Cerebellar cortex (tissue), 1 donor: Measurements from ENCODE around the gene NARF.

Experiments used
- DNase-seq: peaks from one replicate; pipeline ENCODE4 v3.0.0-alpha.2; 2015; ENCODE audit warnings: low spot score

The NARF gene

DNA sequence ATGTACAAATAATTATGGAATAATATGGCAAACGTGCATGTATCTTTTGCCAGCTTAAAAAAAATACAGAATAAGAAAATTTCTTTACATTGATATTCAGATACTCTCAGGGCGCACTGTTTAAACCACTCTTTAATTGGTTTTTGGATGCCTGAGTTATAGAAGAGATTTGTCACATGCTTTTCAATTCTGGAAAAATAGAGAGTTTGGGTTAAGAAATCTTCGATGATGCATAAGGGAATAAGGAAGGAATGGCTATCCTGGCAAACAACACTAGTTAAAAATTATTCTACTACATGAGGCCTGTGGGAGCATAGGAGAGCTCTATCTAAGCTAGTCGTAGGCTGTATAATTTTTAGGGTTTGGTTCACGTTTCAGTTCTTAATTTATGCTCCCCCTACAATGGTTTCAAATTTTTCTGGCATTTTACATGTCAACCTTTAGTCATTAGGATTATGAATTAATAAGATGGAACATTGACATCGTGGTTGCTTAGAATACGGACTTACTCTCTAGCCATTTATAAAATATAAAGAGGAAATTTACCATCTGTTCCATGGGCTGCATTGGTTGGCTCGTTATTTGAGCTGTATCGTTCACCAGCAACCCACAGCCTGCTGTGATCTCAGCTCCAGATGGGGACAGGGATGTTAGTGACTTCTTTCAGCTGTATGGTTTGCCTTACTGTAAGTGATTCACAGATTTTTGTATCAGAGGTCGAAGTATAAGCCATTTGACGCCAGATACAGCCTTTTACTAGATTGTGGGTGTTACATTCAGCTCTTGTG lies 15.9 kb downstream of the NARF start:
- DNase-seq = no peak

DNA sequence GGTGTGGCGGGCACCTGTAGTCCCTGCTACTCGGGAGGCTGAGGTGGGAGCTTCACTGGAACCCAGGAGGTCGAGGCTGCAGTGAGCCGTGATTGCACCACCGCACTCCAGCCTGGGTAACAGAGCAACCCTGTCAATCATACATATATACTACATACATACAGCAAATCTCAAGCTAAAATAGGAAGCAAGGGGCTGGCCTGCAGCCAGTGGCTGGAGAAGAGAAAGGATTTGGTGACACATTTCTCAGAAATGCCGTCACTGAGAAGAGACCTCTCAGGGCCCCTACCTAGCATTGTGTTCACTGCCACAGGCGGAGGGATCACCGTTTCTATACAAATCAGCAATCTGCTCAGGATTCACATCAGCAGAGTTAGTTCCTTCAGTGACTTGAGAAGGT lies 16.9 kb downstream of the NARF start:
- no peak for DNase-seq

DNA sequence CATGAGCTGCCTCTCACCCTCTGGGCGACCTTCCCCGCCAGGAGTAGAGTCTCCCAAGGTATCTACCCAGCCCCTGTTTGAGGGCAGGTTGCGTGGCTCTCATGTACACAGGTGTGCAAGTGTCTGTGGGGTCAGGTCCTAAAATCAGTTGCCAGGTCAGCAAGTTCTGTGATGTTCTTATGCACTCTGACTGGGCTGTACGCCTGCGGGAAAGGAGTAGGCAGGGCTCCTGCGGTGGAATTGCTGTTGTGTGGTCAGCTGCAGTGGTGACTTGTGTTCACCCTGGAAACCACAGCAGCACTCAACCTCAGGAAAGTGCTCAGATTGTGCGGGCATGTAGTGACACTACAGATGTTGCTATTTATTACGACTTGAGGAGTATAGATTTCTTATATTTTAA lies 19.4 kb downstream of the NARF start:
- DNase-seq = no peak

DNA sequence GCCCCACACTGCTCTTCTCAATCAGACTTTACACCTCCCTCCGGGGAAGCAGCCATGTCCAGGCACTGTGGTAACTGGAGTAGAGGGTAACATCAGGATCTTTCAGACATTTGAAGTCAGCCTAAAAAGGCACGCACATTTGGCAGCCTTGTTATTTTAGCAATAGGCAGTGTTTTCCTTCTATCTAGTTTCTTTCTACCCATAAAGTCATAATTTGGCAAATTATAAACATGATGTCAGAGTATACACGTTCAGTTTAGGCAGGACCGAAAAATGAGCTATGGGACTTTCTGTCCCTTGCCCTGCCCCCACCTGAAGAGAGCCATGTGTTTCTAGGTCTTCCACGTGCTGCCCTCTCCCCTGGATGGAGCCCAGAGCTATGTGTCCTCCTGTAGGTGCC lies 21.1 kb downstream of the NARF start:
- DNase-seq = no peak

DNA sequence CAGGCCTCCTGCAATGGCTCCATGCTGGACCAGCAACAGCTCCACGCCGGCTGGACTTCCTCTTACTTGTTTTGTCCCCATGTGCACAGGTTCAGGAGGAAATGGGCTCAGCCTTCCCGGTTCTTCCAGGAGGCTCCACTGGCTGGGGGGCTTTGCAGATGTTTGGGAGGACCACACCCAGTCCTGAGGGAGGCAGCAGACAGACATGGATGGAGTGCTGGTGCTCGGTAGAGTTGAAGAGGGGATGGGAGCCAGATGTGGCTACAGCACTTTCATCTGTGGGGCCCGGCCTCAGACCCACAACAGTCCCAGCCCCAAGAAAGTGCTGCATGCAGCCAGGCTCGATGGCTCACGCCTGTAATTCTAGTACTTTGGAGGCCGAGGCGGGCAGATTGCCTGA lies 21.8 kb downstream of the NARF start:
- no peak for DNase-seq

DNA sequence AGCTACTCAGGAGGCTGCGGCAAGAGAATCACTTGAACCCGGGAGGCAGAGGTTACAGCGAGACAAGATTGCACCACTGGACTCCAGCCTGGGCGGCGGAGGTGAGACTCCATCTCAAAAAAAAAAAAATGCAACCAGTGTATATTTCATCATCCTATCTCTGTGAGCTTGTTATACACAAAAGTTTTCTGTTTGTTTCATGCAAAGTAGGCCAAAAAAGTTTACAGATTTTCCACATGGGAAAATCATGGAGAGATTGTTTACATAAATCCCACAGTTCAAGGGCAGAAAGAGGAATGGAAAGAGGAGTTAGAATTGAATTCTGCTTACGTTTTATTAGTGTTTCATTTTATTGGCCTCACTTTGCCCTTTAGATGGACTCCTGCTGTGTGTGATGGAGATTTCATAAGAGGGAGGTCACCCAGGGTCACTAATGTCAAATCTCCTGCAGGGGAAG lies 24.7 kb downstream of the NARF start:
- no peak for DNase-seq

DNA sequence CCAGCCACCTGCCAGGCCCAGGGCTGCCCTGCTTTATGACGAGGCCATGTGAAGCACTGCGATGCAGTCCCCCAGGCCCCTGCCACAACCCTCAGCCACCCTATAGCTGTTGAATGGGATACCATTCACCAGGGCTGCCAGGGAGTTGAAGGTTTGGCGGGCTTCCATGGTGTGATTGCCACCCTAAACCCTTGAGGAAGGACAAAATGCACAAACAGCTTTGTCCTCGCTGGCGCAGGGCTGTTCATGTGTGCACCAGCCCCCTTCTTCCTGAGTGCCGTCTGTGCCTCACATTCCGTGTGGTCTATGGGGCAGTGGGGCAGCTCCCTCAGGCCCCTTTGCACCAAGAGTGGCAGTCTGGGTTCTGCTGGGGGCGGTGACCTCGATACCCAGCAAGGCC lies 25.3 kb downstream of the NARF start:
- DNase-seq = no peak

DNA sequence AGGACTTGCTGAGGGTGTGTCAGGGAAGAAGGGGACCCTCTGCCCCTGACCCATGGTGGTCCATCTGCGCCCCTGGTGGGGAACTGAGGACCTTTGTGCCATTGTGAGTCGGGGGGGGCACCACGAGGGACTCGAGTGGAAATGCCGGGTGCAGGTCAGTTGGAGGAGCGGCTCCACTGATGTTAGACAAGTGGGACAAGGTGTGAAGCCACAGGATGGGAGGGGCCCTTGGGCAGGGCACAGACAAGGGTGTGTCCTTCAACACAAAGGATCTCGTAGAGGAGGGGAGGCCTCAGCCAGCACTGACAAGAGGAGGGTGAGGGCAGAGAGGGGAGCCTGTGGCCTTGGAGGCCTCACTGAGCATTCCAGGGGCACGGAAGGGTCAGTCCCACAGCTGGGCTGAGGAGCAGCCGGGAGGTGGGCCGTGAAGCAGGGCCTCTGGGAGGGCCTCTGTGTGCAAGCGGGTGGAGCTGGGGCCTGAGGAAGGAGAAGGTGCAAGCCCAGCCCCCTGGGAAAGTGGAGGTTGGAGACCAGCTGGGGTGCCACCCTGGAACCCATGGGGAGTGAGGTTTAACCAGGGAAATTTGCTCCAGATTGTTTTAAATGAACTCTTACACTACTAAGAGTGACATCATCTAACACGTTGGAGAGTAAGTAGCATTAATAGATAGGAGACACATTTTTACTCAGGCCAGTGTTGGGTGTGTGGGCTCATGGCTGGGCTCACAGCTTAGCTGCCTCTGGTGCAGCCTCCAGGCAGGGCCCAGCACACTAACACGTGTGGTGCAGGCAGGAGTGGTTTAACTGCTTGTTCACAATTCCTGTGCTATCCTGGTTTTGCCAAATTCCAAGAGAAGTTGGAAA lies 27.9 kb downstream of the NARF start:
- no peak for DNase-seq

DNA sequence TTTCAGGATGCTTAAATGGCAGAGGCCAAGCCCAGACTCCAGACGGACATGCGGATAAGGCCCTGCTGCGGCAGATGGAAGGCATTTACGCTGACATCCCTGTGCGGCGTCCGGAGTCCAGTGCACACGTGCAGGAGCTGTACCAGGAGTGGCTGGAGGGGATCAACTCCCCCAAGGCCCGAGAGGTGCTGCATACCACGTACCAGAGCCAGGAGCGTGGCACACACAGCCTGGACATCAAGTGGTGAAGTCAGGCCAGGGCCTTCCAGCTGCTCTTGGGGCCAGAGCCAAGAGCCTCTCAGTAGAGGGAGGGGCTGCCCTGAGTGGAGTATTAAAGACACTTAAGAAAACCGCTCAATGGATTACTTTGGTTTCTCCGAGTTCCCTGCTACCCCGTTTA lies 29.4 kb downstream of the NARF start:
- DNase-seq = no peak

DNA sequence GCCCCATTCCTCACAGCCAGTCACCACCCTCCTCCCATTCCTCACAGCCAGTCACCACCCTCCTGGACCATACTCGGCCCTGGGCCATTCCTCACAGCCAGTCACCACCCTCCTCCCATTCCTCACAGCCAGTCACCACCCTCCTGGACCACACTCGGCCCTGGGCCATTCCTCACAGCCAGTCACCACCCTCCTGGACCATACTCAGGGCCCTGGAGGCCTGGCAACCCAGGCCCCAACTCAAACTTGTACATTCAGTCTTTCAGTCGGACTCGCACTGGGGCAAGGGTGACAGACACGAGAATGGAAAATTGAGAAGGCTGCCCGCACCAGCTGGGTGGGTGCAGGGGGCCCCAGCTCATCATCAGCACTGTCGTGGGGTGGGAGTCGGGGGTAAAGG lies 30.6 kb downstream of the NARF start:
- DNase-seq = no peak

DNA sequence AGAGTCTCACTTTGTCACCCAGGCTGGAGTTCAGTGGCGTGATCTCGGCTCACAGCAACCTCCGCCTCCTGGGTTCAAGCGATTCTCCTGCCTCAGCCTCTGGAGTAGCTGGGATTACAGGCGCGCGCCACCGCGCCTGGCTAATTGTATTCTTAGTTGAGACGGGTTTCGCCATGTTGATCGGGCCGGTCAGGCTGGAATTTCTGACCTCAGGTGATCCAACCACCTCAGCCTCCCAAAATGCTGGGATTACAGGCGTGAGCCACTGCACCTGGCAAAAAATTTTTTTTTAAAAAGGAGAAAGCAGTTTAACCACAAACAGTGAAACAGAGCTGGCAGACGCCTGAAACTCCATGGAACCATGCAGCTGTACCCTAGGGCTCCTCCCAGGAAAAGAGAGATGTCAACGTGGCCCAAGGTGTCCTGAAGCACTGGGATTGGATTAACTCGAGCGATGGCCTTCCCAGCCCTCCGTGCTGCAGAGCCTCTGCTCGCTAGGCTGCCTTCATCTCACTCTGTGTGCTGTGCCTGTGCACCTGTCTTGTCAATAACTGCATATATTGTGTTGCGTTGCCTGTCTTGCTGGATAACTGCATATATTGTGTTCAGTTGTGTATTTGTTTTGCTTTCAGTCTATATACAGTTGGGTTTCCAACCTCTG lies 31.4 kb downstream of the NARF start:
- no peak for DNase-seq

DNA sequence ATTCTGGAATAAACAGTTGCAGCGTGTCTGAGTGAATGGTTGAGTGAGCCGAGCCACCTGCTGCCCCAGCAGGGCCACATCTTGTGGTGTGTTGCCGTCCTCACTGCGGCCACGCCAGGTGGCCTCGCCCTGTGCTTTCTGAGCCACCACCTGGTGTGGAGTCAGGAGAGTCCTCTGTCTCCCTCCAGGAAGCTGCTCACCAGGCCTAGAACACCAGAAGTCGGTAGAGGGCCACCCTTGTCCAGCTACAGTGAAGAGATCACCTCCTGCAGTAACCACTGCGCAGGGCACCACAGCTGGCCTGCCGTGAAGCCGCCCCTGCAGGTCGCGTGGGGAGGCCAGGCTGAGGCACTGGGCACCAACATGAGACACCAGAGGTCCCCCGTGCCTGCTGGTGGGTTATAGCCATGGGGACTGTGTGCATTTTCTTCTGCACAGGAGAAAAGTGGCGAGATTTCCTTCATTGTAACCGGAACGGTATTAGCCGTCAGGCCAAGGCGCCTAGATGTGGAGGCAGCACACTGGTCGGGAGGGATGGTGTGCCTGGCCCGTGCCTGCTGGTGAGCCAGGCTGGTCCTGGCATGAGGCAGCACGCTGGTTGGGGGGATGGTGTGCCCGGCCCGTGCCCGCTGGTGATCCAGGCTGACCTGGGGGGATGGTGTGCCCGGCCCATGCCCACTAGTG lies 32.1 kb downstream of the NARF start:
- DNase-seq = peak; percentile 27

DNA sequence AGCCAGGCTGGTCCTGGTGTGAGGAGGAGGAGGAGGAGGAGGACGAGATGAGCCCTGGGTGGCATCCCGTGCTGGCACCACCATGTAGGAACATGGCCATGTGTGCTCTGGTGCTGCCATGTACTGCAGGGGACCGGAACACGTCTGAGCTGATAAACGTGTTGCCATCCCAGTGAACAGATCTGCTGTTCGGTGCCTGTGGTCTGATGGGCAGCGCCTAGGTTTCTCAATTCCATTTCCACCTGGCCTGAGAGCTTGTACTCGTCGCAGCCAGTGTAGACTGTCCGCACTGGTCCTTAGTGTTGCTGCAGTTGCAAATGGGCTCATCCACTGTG lies 32.6 kb downstream of the NARF start:
- peak; percentile 53 for DNase-seq

DNA sequence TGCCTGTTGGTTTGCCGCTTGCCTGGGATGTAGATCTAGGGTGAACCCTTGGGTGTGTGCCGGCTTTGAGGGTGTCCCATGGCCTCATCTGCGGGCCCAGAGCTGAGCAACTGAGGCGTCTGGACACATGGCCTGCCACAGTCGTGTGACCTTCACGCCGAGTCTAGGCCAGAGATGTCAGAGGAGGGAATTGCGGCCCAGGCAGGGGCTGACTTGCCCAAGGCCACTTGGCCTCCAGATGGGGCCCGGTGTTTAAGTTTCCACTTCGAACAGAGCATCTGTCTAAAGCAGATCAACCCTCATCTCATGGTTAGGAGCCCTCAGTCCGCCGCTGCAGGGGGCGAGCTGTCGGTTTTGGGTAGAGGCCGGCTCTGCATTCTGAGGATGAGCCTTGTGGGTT lies 33.0 kb downstream of the NARF start:
- no peak for DNase-seq

DNA sequence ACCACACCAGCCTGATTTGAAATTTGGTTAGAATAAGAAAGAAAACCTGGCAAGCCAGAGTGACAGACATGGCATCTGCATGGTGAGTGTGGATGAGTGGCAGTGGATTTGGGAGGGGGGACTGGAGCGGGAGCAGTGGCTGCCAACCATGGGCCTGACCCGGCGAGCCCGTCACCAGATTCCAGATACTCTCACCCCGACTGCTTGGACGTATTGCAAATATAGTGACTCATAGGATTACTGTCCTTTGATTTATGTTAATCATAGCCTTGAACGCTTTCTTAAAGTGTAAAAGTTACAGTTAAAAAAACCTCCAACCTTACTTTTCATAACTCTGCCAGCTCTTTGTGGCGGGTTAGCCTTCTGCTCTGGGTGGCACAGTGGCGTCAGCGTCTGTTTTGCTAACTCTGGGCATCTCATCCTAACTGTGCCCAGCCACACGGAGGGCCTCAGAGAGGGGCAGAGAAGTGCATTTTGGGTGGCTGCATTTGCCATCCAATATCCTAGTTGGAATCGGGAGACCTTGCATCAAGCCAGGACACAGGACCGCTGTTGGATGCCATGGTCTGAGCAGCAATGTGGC lies 34.2 kb downstream of the NARF start:
- DNase-seq = no peak

DNA sequence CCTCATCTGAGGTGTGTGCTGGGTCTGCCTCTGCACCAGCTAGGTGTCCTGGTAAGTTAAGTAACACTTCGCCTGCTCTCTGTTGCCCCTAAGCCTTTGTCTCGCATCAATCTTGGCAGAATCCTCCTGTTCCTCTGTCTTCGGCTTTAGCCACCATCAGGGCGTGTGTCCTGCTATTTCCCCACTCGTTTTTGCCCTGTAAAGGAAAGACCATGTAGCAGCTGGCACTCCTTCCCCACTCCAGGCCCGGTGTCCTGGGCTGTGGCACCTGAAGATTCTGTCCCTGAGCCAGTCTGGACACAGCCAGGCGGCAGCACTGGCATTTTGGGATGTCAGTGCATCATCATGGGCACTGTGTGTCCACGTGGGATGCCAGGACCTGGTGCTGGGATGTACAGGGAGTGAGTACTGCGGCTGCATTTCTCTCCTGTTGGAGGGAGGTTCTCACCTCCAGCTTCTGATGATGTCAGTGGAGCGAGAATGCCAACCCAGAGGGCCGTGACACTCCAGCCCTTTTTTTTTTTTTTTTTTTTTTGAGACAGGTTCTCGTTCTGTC lies 34.8 kb downstream of the NARF start:
- peak; percentile 81 for DNase-seq

DNA sequence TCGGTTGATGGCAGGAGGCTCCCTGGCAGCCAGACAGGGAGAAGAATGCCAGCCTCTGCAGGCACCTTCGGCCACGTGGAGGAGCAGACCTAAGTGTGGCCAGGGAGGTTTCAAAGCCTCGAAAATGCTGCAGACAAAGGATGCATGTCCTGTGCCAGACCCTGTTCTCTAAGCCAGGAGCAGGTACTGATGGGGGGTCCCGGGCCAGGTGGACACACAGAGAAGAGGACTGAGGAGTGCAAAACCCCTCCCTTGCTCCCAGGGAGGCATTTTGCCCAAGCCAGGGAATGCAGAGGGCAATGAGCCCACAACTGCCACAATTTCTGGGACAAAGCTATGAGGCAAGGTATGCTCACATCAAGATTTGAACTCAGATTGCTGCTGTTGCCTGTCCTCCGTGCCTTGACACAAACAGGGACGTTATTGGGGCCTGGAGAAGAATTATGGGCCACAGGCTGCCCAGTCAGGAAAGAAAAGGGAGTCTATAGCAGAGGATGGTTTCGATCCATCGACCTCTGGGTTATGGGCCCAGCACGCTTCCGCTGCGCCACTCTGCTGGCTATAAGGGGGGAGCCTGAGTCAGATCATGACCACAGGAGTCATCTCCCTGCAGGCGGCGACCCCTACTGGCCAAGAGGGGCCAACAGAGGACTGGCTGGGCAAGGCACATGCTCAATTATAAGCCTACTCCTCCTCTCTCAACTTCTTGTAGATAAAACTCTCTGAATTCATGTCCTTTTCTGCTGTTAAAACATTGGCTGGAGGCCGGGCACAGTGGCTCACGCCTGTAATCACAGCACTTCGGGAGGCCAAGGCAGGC lies 35.9 kb downstream of the NARF start:
- DNase-seq = peak; percentile 92

DNA sequence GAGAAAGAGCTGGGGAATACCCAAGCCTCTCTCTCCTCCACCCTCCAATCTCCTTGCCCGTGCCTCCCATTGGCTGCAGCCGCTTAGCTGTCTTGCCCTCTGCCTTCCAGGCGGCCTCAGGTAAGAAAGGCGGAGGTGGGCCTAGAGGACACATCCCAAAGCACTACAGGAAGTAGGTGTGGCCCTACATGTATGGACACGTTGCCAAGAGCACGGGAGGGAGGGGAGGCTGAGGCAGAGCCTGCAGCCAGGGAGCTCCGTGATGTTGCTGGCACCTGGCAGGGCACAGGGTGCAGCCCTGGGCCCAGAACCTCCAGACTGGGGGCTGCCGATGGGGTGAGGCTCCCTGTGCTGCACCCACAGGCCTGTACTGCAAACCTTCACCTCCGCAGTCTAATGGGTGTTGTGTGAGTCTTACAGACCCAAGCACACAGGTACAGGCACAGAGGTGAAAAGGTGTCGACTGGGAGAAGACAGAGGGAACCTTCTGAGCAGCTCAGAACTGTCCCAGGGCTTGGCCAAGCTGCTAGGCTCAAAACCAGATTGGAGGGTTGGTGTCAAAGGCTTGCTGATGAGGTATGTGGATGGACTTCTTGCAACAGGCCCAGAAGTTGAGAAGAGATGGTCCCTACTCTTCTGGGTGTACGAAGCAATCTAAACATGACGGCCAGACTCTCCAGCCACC lies 37.4 kb downstream of the NARF start:
- DNase-seq = peak; percentile 38

DNA sequence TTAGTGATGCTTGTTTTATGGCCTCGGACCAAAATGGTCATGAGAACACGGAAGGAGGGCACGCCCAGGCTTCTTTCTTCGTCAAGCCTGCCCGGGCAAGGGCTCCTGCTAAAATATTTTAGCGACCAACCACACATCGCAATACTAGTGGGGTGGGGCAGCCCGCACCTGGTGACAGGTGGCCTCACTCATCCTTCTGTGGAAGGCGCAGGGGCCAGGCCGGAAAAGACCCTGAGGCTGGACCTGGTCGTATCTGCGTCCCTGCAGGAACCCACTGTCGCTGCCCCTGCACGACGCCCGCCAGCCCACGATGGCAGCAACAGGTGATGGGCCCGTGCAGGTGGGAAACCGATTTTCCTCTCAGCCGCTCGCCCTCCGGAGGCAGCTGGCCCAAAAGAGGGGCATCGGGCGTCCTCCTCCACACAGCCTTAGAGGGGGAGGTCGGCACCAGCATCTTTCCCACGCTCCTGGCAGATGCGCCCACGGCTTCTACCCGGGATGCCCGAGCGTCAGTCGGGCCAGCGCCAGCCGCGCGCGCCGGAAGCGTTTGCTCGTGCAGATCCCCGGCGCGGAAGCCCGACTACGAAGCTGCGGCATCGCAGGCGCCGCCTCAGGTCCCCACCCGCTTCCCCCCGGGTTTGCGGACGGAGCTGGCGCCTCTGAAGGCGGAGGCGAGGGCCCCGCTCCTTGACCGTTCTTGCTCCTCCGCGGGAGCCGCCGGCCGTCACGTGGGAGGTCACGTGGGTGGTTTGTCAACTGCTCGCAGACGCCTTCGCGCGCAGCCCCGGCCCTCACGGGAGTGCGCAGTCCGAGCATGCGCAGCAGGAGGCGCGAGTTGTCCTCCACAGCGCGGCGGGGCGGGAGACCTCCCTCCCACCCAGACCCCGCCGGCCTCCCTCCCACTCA lies 38.2 kb downstream of the NARF start:
- DNase-seq = peak; percentile 94
